Subcutaneous abdominal adipose tissue (tissue), 5 donors: ENCODE results near the gene TEKT2.

ENCODE experiments used
- H3K27ac ChIP-seq: one replicate; pipeline ENCODE4 v1.7.0; 2013; ENCODE audit warnings: low read depth, mild to moderate bottlenecking, inconsistent platforms, low read length, moderate library complexity
- H3K27me3 ChIP-seq, 5 donors: one replicate each; pipeline ENCODE4 v1.7.0; 2013; ENCODE audit warnings: low read length in 5 of 5, inconsistent platforms in 1 of 5; ENCODE audit not compliant: control insufficient read depth in 5 of 5, insufficient read depth in 4 of 5
- H3K36me3 ChIP-seq, 5 donors: one replicate each; pipeline ENCODE4 v1.7.0; 2013; ENCODE audit warnings: low read length in 5 of 5; ENCODE audit not compliant: control insufficient read depth in 5 of 5, insufficient read depth in 5 of 5
- H3K4me1 ChIP-seq, 5 donors: one replicate each; pipeline ENCODE4 v1.7.0; 2013; ENCODE audit warnings: low read length in 5 of 5, mild to moderate bottlenecking in 3 of 5, moderate library complexity in 1 of 5; ENCODE audit not compliant: control insufficient read depth in 5 of 5, insufficient read depth in 5 of 5
- H3K4me3 ChIP-seq, 5 donors: one replicate each; pipeline ENCODE4 v1.7.0; 2013; ENCODE audit warnings: low read length in 5 of 5, low read depth in 1 of 5
- H3K9ac ChIP-seq, 5 donors: one replicate each; pipeline ENCODE4 v1.7.0; 2013; ENCODE audit warnings: low read length in 5 of 5, mild to moderate bottlenecking in 4 of 5, moderate library complexity in 3 of 5
- H3K9me3 ChIP-seq, 5 donors: one replicate each; pipeline ENCODE4 v1.7.0; 2013; ENCODE audit warnings: low read length in 5 of 5; ENCODE audit not compliant: control insufficient read depth in 5 of 5
- donor health status: healthy.
- donor health status: healthy.
- donor health status: healthy.
- donor health status: healthy.
- donor health status: healthy.

TEKT2 gene

DNA sequence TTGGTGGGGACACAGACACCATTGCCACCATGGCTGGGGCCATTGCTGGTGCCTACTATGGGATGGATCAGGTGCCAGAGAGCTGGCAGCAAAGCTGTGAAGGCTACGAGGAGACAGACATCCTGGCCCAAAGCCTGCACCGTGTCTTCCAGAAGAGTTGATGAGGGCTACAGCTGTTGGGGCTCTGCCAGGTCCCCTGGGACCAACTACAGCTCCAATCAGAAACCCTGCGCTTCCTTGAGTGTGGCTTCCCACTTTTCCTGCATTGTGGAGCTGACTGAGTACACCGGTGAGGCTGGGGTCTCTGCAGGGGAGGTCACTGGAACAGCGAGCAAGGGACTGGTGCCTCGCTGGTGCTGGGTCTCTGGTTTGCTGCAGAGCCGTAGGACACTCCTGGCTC is 9.3 kb downstream of the TEKT2 start:
- Histone ChIP-seq H3K9me3 (no peaks in the 10 kb centered on the region), H3K36me3 (peaks cover 0 to 57% (median 48%) of the 10 kb centered on the region in 5 donors), H3K27ac (peak overlapping the region; percentile 55)

GRCh38 chr1:36093929-36094328 is 10.0 kb downstream of the TEKT2 start:
- Histone ChIP-seq H3K9me3 (no peaks in the 10 kb centered on the region), H3K27ac (peak overlapping the region; percentile 55), H3K27me3 (no peaks in the 10 kb centered on the region), H3K9ac (peak overlapping the region in 2 of 5 donors; percentile 19 to 26), H3K4me3 (no peak overlapping the region), H3K4me1 (peaks cover 2 to 55% (median 39%) of the 10 kb centered on the region in 5 donors), H3K36me3 (peaks cover 0 to 57% (median 48%) of the 10 kb centered on the region in 5 donors)

More for the DNA sequence above, 9.3 kb downstream of the TEKT2 start:
- peaks cover 2 to 59% (median 42%) of the 10 kb centered on the region in 5 donors for H3K4me1 ChIP-seq
- no peaks in the 10 kb centered on the region for H3K27me3 ChIP-seq
- H3K4me3 ChIP-seq = no peak overlapping the region
- H3K9ac ChIP-seq = peak overlapping the region in 1 of 5 donors; percentile 20

GRCh38 chr1:36094621-36095061 is 10.7 kb downstream of the TEKT2 start:
- Histone ChIP-seq H3K9ac (peak overlapping the region in 2 of 5 donors; percentile 39 to 57), H3K27me3 (no peaks in the 10 kb centered on the region), H3K27ac (peak overlapping the region; percentile 55), H3K4me1 (peaks cover under 1 to 49% (median 33%) of the 10 kb centered on the region in 5 donors), H3K4me3 (no peak overlapping the region), H3K36me3 (peaks cover 0 to 57% (median 48%) of the 10 kb centered on the region in 5 donors), H3K9me3 (no peaks in the 10 kb centered on the region)

GRCh38 chr1:36095760-36096405 is 12.0 kb downstream of the TEKT2 start:
- Histone ChIP-seq H3K27ac (no peak overlapping the region), H3K36me3 (peaks cover 0 to 57% (median 48%) of the 10 kb centered on the region in 5 donors), H3K4me3 (no peak overlapping the region), H3K9me3 (no peaks in the 10 kb centered on the region), H3K4me1 (peaks cover 0 to 51% (median 30%) of the 10 kb centered on the region in 5 donors), H3K27me3 (no peaks in the 10 kb centered on the region), H3K9ac (no peak overlapping the region)

DNA sequence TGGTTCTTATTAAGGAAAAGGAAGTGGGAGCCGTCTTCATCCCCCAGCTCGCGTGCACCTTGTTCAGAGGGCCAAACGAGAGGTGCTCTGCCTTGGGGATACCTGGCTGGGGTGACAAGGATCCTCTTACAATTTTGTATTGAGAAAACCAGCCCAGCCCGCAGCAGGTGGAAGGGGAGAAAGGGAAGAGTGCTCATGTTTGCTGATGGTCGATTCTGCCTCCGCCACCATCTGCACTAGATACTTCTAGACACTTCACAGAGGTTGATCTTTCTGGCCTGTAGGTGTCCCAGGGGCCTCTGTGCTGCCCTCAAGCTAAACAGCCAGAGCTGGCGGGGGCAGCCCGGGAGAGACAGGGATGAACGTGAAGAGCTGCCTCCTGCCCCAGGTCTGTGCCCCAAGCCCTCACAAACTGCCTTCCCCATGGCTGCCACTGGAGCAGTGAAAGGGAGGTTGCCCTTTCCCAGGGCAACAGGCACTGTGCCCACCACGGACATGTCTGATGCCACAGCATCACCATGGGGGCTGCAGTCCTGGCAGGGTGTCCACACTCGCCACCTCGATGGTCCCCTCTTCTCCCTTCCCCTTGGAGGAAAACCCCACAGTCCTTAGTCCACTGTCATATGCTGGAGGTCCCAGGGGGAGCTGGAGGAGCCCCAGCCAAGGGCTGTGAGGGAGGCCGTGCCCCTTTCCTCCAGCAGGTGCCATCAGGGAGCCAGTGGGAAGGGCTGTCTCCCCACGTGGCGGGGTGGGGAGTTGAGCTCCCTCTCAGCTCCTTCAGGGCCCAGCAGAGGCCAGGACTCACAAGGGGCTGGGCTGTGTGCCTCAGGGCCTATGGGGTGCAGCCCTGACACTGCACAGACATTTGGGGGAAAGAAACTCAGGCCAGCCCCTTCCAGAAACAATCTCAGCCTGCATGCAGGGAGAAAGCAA is 12.9 kb downstream of the TEKT2 start:
- H3K36me3 ChIP-seq = peaks cover 0 to 48% (median 40%) of the 10 kb centered on the region in 5 donors
- H3K27ac ChIP-seq = no peak overlapping the region

DNA sequence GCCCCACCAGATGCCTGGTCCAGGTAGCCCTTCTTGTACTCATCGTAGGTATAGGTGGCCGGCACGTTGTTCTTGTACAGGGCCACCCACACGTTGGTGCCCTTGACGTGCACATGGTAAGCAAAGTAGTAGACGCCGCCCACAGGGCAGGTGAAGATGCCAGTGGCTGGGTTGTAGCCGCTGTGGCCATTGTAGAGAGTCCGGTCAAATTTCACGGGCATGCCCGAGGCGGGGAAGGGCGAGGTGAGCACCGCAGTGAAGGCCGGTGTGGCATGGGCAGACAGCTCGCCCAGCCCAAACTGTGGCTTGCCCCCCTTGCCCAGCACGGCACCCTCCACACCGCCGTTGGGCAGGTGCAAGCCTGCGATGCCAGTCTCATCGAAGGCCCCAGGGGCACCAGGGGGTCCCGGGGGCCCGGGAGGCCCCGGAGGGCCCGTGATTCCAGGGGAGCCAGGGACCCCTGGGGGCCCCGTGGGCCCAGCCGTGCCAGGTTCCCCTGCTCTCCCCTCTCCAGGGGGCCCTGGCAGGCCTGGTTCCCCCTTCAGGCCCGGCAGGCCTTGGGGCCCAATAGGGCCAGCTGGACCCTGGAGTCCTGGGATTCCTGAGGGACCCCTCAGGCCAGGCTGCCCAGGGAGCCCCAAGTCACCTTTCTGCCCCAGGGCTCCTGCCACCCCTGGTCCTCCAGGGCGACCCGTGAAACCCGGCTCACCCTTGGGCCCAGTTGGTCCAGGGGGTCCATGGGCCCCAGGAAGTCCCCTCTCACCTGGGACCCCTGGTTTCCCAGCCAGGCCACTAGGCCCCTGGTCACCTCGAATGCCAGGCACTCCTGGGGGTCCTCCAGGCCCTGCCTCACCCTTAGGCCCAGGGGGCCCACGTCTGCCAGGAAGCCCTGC is 14.0 kb downstream of the TEKT2 start:
- H3K27me3 ChIP-seq = no peaks in the 10 kb centered on the region
- no peak overlapping the region for H3K27ac ChIP-seq
- H3K9ac ChIP-seq = no peak overlapping the region
- no peak overlapping the region for H3K4me3 ChIP-seq
- H3K36me3 ChIP-seq = peaks cover 0 to 36% (median 28%) of the 10 kb centered on the region in 5 donors
- peaks cover 0 to 44% (median 29%) of the 10 kb centered on the region in 5 donors for H3K4me1 ChIP-seq
- H3K9me3 ChIP-seq = no peaks in the 10 kb centered on the region

More for the DNA sequence above, 12.9 kb downstream of the TEKT2 start:
- Histone ChIP-seq H3K9ac (no peak overlapping the region), H3K9me3 (no peaks in the 10 kb centered on the region), H3K4me1 (peaks cover 0 to 46% (median 30%) of the 10 kb centered on the region in 5 donors), H3K27me3 (no peaks in the 10 kb centered on the region), H3K4me3 (no peak overlapping the region)

DNA sequence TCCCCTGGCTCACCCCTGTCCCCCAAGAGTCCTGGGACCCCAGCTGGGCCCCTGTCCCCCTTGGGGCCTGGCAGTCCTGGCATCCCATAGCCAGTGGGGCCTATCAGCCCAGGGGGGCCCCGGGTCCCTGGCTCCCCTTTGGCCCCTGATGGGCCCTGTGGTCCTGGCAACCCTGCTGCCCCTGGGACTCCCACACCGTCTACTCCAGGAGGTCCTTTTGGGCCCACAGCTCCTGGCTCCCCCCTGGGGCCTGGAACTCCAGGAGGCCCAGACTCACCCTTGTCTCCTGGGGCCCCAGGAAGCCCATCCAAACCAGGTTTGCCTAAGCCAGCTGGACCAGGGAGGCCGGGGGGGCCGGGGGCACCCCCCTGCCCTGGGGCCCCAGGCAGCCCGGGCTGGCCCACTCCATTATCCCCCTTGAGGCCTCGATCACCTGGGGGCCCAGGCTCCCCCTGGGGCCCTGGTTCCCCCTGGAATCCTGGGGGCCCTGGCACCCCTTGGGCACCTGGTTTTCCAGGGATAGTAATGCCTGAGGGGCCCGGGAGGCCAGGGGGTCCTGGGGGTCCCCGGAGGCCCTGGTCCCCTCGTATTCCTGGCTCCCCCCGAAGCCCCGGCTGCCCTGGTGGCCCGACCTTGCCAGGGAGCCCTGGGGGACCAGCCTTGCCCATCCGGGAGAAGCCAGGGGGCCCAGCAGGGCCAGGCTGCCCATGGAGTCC is 14.9 kb downstream of the TEKT2 start:
- Histone ChIP-seq H3K9ac (no peak overlapping the region), H3K4me3 (no peak overlapping the region), H3K4me1 (peaks cover 0 to 35% (median 23%) of the 10 kb centered on the region in 5 donors), H3K27ac (no peak overlapping the region), H3K9me3 (no peaks in the 10 kb centered on the region), H3K36me3 (peaks cover 0 to 28% (median 19%) of the 10 kb centered on the region in 5 donors), H3K27me3 (no peaks in the 10 kb centered on the region)

GRCh38 chr1:36099681-36100341 is 15.9 kb downstream of the TEKT2 start:
- Histone ChIP-seq H3K27ac (no peak overlapping the region), H3K9ac (no peak overlapping the region), H3K4me3 (no peak overlapping the region), H3K36me3 (peaks cover 0 to 17% (median 9%) of the 10 kb centered on the region in 5 donors), H3K27me3 (no peaks in the 10 kb centered on the region), H3K4me1 (peaks cover 0 to 25% (median 17%) of the 10 kb centered on the region in 5 donors), H3K9me3 (no peaks in the 10 kb centered on the region)
